ENCODE data around the gene RILPL2.

DNA sequence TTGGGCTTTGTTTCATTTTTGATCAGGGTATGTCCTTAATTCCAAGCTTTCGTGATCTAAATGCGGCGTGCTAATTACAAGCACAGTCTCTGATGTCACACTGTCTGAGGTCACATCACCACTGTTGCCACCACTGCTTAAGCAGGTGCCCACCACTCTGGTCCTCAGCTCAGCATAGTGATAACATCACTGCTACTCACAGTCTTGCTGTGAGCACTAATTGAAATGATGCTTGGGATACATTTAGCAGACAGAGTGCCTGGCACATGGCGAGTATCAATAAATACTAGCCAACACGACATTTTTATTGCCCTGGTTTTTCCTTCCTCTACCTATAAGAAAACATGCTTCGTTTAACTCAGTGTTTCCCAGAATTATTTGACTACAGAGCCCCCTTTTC, 7.9 kb downstream of the RILPL2 start:
- no peak for TF ChIP-seq EZH2 (IDR thresholded peaks at IDR 0.05; ENCODE audit: low read depth, unreplicated experiment)
- no peak for TF ChIP-seq EZH2phosphoT487 (IDR thresholded peaks at IDR 0.05; ENCODE audit: unreplicated experiment)
- TF ChIP-seq, protein P1, sequence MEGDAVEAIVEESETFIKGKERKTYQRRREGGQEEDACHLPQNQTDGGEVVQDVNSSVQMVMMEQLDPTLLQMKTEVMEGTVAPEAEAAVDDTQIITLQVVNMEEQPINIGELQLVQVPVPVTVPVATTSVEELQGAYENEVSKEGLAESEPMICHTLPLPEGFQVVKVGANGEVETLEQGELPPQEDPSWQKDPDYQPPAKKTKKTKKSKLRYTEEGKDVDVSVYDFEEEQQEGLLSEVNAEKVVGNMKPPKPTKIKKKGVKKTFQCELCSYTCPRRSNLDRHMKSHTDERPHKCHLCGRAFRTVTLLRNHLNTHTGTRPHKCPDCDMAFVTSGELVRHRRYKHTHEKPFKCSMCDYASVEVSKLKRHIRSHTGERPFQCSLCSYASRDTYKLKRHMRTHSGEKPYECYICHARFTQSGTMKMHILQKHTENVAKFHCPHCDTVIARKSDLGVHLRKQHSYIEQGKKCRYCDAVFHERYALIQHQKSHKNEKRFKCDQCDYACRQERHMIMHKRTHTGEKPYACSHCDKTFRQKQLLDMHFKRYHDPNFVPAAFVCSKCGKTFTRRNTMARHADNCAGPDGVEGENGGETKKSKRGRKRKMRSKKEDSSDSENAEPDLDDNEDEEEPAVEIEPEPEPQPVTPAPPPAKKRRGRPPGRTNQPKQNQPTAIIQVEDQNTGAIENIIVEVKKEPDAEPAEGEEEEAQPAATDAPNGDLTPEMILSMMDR (conservative IDR thresholded peaks at IDR 0.05; ENCODE audit: low read depth in 2 of 2), result no peak
- TF ChIP-seq POLR2AphosphoS5 (IDR thresholded peaks at IDR 0.05; ENCODE audit: low read depth), result no peak
- TF ChIP-seq, protein P2, sequence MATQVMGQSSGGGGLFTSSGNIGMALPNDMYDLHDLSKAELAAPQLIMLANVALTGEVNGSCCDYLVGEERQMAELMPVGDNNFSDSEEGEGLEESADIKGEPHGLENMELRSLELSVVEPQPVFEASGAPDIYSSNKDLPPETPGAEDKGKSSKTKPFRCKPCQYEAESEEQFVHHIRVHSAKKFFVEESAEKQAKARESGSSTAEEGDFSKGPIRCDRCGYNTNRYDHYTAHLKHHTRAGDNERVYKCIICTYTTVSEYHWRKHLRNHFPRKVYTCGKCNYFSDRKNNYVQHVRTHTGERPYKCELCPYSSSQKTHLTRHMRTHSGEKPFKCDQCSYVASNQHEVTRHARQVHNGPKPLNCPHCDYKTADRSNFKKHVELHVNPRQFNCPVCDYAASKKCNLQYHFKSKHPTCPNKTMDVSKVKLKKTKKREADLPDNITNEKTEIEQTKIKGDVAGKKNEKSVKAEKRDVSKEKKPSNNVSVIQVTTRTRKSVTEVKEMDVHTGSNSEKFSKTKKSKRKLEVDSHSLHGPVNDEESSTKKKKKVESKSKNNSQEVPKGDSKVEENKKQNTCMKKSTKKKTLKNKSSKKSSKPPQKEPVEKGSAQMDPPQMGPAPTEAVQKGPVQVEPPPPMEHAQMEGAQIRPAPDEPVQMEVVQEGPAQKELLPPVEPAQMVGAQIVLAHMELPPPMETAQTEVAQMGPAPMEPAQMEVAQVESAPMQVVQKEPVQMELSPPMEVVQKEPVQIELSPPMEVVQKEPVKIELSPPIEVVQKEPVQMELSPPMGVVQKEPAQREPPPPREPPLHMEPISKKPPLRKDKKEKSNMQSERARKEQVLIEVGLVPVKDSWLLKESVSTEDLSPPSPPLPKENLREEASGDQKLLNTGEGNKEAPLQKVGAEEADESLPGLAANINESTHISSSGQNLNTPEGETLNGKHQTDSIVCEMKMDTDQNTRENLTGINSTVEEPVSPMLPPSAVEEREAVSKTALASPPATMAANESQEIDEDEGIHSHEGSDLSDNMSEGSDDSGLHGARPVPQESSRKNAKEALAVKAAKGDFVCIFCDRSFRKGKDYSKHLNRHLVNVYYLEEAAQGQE (IDR thresholded peaks at IDR 0.05; ENCODE audit: unreplicated experiment), result no peak
- TF ChIP-seq JUNB (IDR thresholded peaks at IDR 0.05; ENCODE audit: unreplicated experiment), result no peak
- TF ChIP-seq CREB1 (CRISPR knock-in tag; IDR thresholded peaks at IDR 0.05; ENCODE audit: low read depth), result no peak

Data from GM23338 (cell line).